HepG2 (cell line): ENCODE results near the gene ATAD1. TPM values are rescaled to one million over a fixed set of nuclear protein-coding genes. Genes with fewer than 3 reads are reported as not detected.
"Not testable (repeated sequence)": the region's sequence is repeated elsewhere in the genome, so short reads cannot be mapped to it uniquely, and the experiment has no call there.

Source experiments
- CBX5 ChIP-seq: sonication (generic); formaldehyde crosslinking; IDR thresholded peaks from 2 replicates; pipeline ENCODE4 v1.4.0; 2020; ENCODE audit warnings: missing genetic modification reagents, borderline replicate concordance
- FOSL2 ChIP-seq: sonication (generic); formaldehyde crosslinking; IDR thresholded peaks from 2 replicates; pipeline ENCODE4 v1.4.0; 2020; ENCODE audit warnings: missing genetic modification reagents
- FOXA3 ChIP-seq: IDR thresholded peaks from 2 replicates; pipeline ENCODE4 v1.6.1; 2016; ENCODE audit warnings: missing genetic modification reagents, missing compliant biosample characterization
- FOXJ3 ChIP-seq: sonication (generic); formaldehyde crosslinking; IDR thresholded peaks from 2 replicates; pipeline ENCODE4 v1.4.0; 2020; ENCODE audit warnings: missing genetic modification reagents, mild to moderate bottlenecking, borderline replicate concordance
- FOXP1 ChIP-seq, 2 experiments: fragments of 450-650 bp in 1 of 2; IDR thresholded peaks; 2 replicates each; pipeline ENCODE4 v1.6.1; 2017 to 2018; ENCODE audit warnings: antibody characterized with exemption in 1 of 2
- GABPB1 ChIP-seq: IDR thresholded peaks from 2 replicates; pipeline ENCODE4 v1.6.1; 2016; ENCODE audit warnings: mild to moderate bottlenecking, missing genetic modification reagents, moderate library complexity, missing compliant biosample characterization
- KAT8 ChIP-seq: IDR thresholded peaks from 2 replicates; pipeline ENCODE4 v1.6.1; 2016; ENCODE audit warnings: missing genetic modification reagents, missing compliant biosample characterization
- KDM1A ChIP-seq: IDR thresholded peaks from 2 replicates; pipeline ENCODE4 v1.6.1; 2016; ENCODE audit warnings: missing compliant biosample characterization
- KLF16 ChIP-seq, 2 experiments: sonication (generic) in 1 of 2; formaldehyde crosslinking in 1 of 2; IDR thresholded peaks; 2 replicates each; pipeline versions ENCODE4 v1.6.1 to v1.8.0; 2016 to 2023; ENCODE audit warnings: missing genetic modification reagents in 2 of 2, missing compliant biosample characterization in 1 of 2
- MEF2D ChIP-seq: sonication (generic); formaldehyde crosslinking; IDR thresholded peaks from 2 replicates; pipeline ENCODE4 v1.5.1; 2020; ENCODE audit warnings: mild to moderate bottlenecking, missing genetic modification reagents
- MIER3 ChIP-seq: IDR thresholded peaks from 2 replicates; pipeline ENCODE4 v1.6.1; 2016; ENCODE audit warnings: missing compliant biosample characterization, borderline replicate concordance
- PITX1 ChIP-seq: sonication (generic); formaldehyde crosslinking; IDR thresholded peaks from 2 replicates; pipeline ENCODE4 v1.5.1; 2020; ENCODE audit warnings: mild to moderate bottlenecking, missing genetic modification reagents
- RXRA ChIP-seq: sonication (generic); formaldehyde crosslinking; IDR thresholded peaks from 2 replicates; pipeline ENCODE4 v1.5.1; 2020; ENCODE audit warnings: missing genetic modification reagents
- SMC3 ChIP-seq: IDR thresholded peaks from 2 replicates; pipeline ENCODE4 v1.6.1; 2011; ENCODE audit warnings: low read length, improper control_type of control experiment
- SOX5 ChIP-seq: IDR thresholded peaks from 2 replicates; pipeline ENCODE4 v1.6.1; 2016; ENCODE audit warnings: borderline replicate concordance
- TEAD3 ChIP-seq: optimal IDR thresholded peaks from 2 replicates; pipeline ENCODE3; 2016; ENCODE audit warnings: borderline replicate concordance
- TFAP4 ChIP-seq: sonication (generic); IDR thresholded peaks from 2 replicates; pipeline ENCODE4 v1.6.1; 2016; ENCODE audit warnings: low read depth, borderline replicate concordance
- TFE3 ChIP-seq: IDR thresholded peaks from 2 replicates; pipeline ENCODE4 v1.6.1; 2016
- XRCC5 ChIP-seq: fragments of 200-400 bp; formaldehyde crosslinking; optimal IDR thresholded peaks from 2 replicates; pipeline ENCODE3; 2017; ENCODE audit warnings: mild to moderate bottlenecking, low read length
- ZFP1 ChIP-seq: IDR thresholded peaks from 2 replicates; pipeline ENCODE4 v1.6.1; 2016
- ZMYM4 ChIP-seq: sonication (generic); formaldehyde crosslinking; IDR thresholded peaks from 2 replicates; pipeline ENCODE4 v1.8.1; 2023; ENCODE audit warnings: mild to moderate bottlenecking, missing genetic modification reagents
- ZNF292 ChIP-seq: sonication (generic); formaldehyde crosslinking; IDR thresholded peaks from 2 replicates; pipeline ENCODE4 v1.8.1; 2022; ENCODE audit warnings: mild to moderate bottlenecking, low read depth, missing genetic modification reagents, borderline replicate concordance
- ZNF772 ChIP-seq: sonication (generic); formaldehyde crosslinking; IDR thresholded peaks from 2 replicates; pipeline ENCODE4 v1.5.0; 2020; ENCODE audit warnings: mild to moderate bottlenecking, missing genetic modification reagents
- ZNF792 ChIP-seq: IDR thresholded peaks from 2 replicates; pipeline ENCODE4 v1.6.1; 2016
- polyA plus RNA-seq, 8 experiments: library from polyadenylated mRNA; depleted of rRNA in 3 of 8; stranded (reverse) in 7 of 8; unstranded in 1 of 8; fragments of >200 nt; fragmentation: Illumina TruSeq in 4 of 8; extraction: Trizol in 4 of 8; gene quantifications; 2 replicates each; pipeline versions ENCODE4 v1.2.1 to v1.2.3, GENCODE V29; 2011 to 2016; ENCODE audit warnings: low read depth in 4 of 8, missing spikeins in 1 of 8, mixed read lengths in 1 of 8; ENCODE audit not compliant: insufficient read depth in 1 of 8
- total RNA-seq, 5 experiments: library from RNA; depleted of rRNA; stranded (reverse); fragments of >200 nt; fragmentation: Illumina TruSeq; extraction: Trizol; gene quantifications; 2 replicates each; pipeline ENCODE4 v1.2.3, GENCODE V29; 2016; ENCODE audit warnings: low read depth in 1 of 5
- TF ChIP-seq, protein P1 (sequence below): sonication (generic); formaldehyde crosslinking; IDR thresholded peaks from 2 replicates; pipeline ENCODE4; 2020; ENCODE audit warnings: missing genetic modification reagents, mild to moderate bottlenecking, borderline replicate concordance

Gene ATAD1
- total and polyA plus RNA-seq, 2 of the 13 experiments (the other 11 are each of a cell fraction or from before 2014, with no cell fraction given): 14.9 to 28.2 TPM

DNA sequence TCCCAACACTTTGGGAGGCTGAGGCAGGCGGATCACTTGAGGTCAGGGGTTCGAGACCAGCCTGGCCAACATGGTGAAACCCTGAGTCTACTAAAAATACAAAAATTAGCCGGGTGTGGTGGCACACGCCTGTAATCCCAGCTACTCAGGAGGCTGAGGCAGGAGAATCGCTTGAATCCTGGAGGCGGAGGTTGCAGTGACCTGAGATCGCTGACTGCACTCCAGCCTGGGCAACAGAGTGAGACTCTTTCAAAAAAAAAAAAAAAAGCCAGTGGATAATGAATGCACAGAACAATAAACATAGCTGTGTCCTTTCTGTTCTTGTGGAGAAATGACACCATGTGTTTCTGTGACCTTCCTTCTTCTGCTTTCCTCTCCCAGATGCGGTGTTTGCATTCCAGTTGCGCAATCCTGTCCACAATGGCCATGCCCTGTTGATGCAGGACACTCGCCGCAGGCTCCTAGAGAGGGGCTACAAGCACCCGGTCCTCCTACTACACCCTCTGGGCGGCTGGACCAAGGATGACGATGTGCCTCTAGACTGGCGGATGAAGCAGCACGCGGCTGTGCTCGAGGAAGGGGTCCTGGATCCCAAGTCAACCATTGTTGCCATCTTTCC is 74.9 kb downstream of the ATAD1 start (continued):
- TF ChIP-seq TFE3 (CRISPR knock-in tag) (0 out of 2 replicates have a peak, but pooled peaks have one; percentile 53), ZMYM4 (peak; percentile 77), KAT8 (CRISPR knock-in tag) (peak; percentile 47; the same call in 1 of the 2 replicates), RXRA (CRISPR knock-in tag) (peak; percentile 48; the same call in 1 of the 2 replicates), FOXP1 (CRISPR knock-in tag; IDR thresholded peaks at IDR 0.05) (peak; percentile 75), MIER3 (CRISPR knock-in tag) (peak; percentile 37; the same call in 1 of the 2 replicates), FOXA3 (CRISPR knock-in tag) (peak; percentile 90), SMC3 (peak; percentile 46; the same call in 1 of the 2 replicates), TEAD3 (CRISPR knock-in tag) (peak; percentile 98), ZNF792 (CRISPR knock-in tag) (peak; percentile 75; the same call in 1 of the 2 replicates), MEF2D (CRISPR knock-in tag) (peak; percentile 69; the same call in 1 of the 2 replicates), FOXJ3 (peak; percentile 71; the same call in 1 of the 2 replicates), FOSL2 (CRISPR knock-in tag) (peak; percentile 68), SOX5 (CRISPR knock-in tag) (peak; percentile 93), GABPB1 (CRISPR knock-in tag) (0 out of 2 replicates have a peak, but pooled peaks have one; percentile 23), CBX5 (0 out of 2 replicates have a peak, but pooled peaks have one; percentile 66), TFAP4 (peak; percentile 50; the same call in 1 of the 2 replicates), KLF16 (CRISPR knock-in tag; IDR thresholded peaks at IDR 0.05) (0 out of 4 replicates have a peak, but pooled peaks of 1 of the 2 experiments have one; percentile 22), ZNF292 (CRISPR knock-in tag) (peak; percentile 81; the same call in 1 of the 2 replicates), ZNF772 (CRISPR knock-in tag) (0 out of 2 replicates have a peak, but pooled peaks have one; percentile 54), PITX1 (0 out of 2 replicates have a peak, but pooled peaks have one; percentile 22), KDM1A (peak; percentile 58; the same call in 1 of the 2 replicates), ZFP1 (CRISPR knock-in tag) (0 out of 2 replicates have a peak, but pooled peaks have one; percentile 27), XRCC5 (peak; percentile 19)
- TF ChIP-seq, protein P1, sequence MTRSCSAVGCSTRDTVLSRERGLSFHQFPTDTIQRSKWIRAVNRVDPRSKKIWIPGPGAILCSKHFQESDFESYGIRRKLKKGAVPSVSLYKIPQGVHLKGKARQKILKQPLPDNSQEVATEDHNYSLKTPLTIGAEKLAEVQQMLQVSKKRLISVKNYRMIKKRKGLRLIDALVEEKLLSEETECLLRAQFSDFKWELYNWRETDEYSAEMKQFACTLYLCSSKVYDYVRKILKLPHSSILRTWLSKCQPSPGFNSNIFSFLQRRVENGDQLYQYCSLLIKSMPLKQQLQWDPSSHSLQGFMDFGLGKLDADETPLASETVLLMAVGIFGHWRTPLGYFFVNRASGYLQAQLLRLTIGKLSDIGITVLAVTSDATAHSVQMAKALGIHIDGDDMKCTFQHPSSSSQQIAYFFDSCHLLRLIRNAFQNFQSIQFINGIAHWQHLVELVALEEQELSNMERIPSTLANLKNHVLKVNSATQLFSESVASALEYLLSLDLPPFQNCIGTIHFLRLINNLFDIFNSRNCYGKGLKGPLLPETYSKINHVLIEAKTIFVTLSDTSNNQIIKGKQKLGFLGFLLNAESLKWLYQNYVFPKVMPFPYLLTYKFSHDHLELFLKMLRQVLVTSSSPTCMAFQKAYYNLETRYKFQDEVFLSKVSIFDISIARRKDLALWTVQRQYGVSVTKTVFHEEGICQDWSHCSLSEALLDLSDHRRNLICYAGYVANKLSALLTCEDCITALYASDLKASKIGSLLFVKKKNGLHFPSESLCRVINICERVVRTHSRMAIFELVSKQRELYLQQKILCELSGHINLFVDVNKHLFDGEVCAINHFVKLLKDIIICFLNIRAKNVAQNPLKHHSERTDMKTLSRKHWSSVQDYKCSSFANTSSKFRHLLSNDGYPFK (CRISPR knock-in tag): peak; percentile 25; the same call in 1 of the 2 replicates
- not testable (repeated sequence) for TF ChIP-seq FOXP1 (IDR thresholded peaks at IDR 0.05)
